Upper lobe of left lung (tissue), 4 donors: ENCODE data around the gene AGBL1.

Experiments used
- CTCF ChIP-seq, 6 experiments: fragments of 450-650 bp in 4 of 6; fragments of 200-600 bp in 2 of 6; sonication (generic) in 2 of 6; IDR thresholded peaks; one replicate each; pipeline ENCODE4 v1.5.1; 2016 to 2019; ENCODE audit warnings: antibody characterized with exemption in 6 of 6
- EP300 ChIP-seq, 4 donors: sonication (generic); formaldehyde crosslinking; IDR thresholded peaks; one replicate each; pipeline ENCODE4 v1.5.1; 2017; ENCODE audit warnings: antibody characterized with exemption in 4 of 4, control low read depth in 2 of 4
- POLR2A ChIP-seq, 4 donors: fragments of 450-650 bp; IDR thresholded peaks; one replicate each; pipeline ENCODE4 v1.5.1; 2016 to 2017; ENCODE audit warnings: antibody characterized with exemption in 4 of 4, mild to moderate bottlenecking in 2 of 4

GRCh38 chr15:86256628-86257027, 177.0 kb downstream of the AGBL1 start:
- TF ChIP-seq CTCF (IDR thresholded peaks at IDR 0.05) (no peak), POLR2A (IDR thresholded peaks at IDR 0.05) (no peak), EP300 (IDR thresholded peaks at IDR 0.05) (no peak)
